Caki2 (cell line): ENCODE results near the gene CRAMP1. TPM values are rescaled to one million over a fixed set of nuclear protein-coding genes. Genes with fewer than 3 reads are reported as not detected.
"Not testable (repeated sequence)": the region's sequence is repeated elsewhere in the genome, so short reads cannot be mapped to it uniquely, and the experiment has no call there.

Source experiments
- DNase-seq: peaks from one replicate; pipeline ENCODE4 v3.0.0-alpha.2; 2015; ENCODE audit warnings: low read depth
- in situ Hi-C: cut with HindIII; loops from 2 replicates; pipeline ENCODE4 v1.10.0; 2016; ENCODE audit warnings: low sequenced_read_pairs, low pct_unique_long_range_greater_than_20kb, mixed read lengths
- total RNA-seq: library from RNA; depleted of rRNA; stranded (reverse); fragments of >200 nt; shearing (Covaris generic); gene quantifications from 2 replicates; pipeline ENCODE4 v1.2.3, GENCODE V29; 2014; ENCODE audit warnings: low replicate concordance

Gene CRAMP1
- total RNA-seq, 1 experiment from 2014 or later: 4.1 TPM

GRCh38 chr16:1690810-1691209 lies 78.7 kb downstream of the CRAMP1 start:
- DNase-seq: no peak
- in situ Hi-C loops: no loop called here

GRCh38 chr16:1691276-1691675 lies 79.1 kb downstream of the CRAMP1 start:
- in situ Hi-C loops: no loop called here
- peak; percentile 78 for DNase-seq

- in situ Hi-C loops: no loop called here
- peak; percentile 83 for DNase-seq
Measured at GRCh38 chr16:1691956-1692355, 79.8 kb downstream of the CRAMP1 start.

- in situ Hi-C loops: no loop called here
- DNase-seq: no peak
Measured at GRCh38 chr16:1696863-1697262, 84.7 kb downstream of the CRAMP1 start.

GRCh38 chr16:1698680-1699079 lies 86.5 kb downstream of the CRAMP1 start:
- no peak for DNase-seq
- in situ Hi-C loops: no loop called here

GRCh38 chr16:1700246-1700645 lies 88.1 kb downstream of the CRAMP1 start:
- in situ Hi-C loops: no loop called here
- no peak for DNase-seq

- in situ Hi-C loops: no loop called here
- DNase-seq: no peak
Measured at GRCh38 chr16:1701216-1701878, 89.2 kb downstream of the CRAMP1 start.

- in situ Hi-C loops, DNase-seq: not testable (repeated sequence)
Measured at GRCh38 chr16:1705324-1705687, 93.1 kb downstream of the CRAMP1 start.

GRCh38 chr16:1705688-1706385 lies 93.7 kb downstream of the CRAMP1 start, which contains the start of gene MAPK8IP3:
TSS of gene MAPK8IP3 (plus strand) at chr16:1706195. CDS start at chr16:1706340, 145 bp downstream.
- peak; percentile 98 for DNase-seq
- in situ Hi-C loops: no loop called here

- in situ Hi-C loops: no loop called here
- DNase-seq: no peak
Measured at GRCh38 chr16:1706386-1707192, 94.4 kb downstream of the CRAMP1 start.

GRCh38 chr16:1707193-1707790 lies 95.1 kb downstream of the CRAMP1 start:
- no peak for DNase-seq
- in situ Hi-C loops: no loop called here

- in situ Hi-C loops: no loop called here
Measured at GRCh38 chr16:1708083-1708767, 96.1 kb downstream of the CRAMP1 start.

GRCh38 chr16:1708768-1709180 lies 96.6 kb downstream of the CRAMP1 start:
- in situ Hi-C loops: no loop called here
- DNase-seq: no peak

More at GRCh38 chr16:1708083-1708767, 96.1 kb downstream of the CRAMP1 start:
- no peak for DNase-seq

- in situ Hi-C loops: no loop called here
Measured at GRCh38 chr16:1709356-1709755, 97.2 kb downstream of the CRAMP1 start.

GRCh38 chr16:1710811-1711507 lies 98.8 kb downstream of the CRAMP1 start:
- in situ Hi-C loops: no loop called here

More at GRCh38 chr16:1709356-1709755, 97.2 kb downstream of the CRAMP1 start:
- no peak for DNase-seq

GRCh38 chr16:1712791-1713261 lies 100.7 kb downstream of the CRAMP1 start:
- no peak for DNase-seq
- in situ Hi-C loops: no loop called here

More at GRCh38 chr16:1710811-1711507, 98.8 kb downstream of the CRAMP1 start:
- no peak for DNase-seq

- in situ Hi-C loops: no loop called here
- no peak for DNase-seq
Measured at GRCh38 chr16:1713331-1713730, 101.2 kb downstream of the CRAMP1 start.
